ENCODE data around the gene CPD.

GRCh38 chr17:30513346-30513745 lies 134.6 kb downstream of the CPD start:
- TF ChIP-seq EZH2 (IDR thresholded peaks at IDR 0.05; ENCODE audit: insufficient read depth, poor library complexity, severe bottlenecking), result no peak
- TF ChIP-seq EZH2phosphoT487 (IDR thresholded peaks at IDR 0.05; ENCODE audit: insufficient read depth, low read depth), result no peak
